22Rv1 (cell line): ENCODE data around the gene DNAH1.

Experiments
- CTCF ChIP-seq: fragments of 450-650 bp; IDR thresholded peaks from 2 replicates; pipeline ENCODE4 v1.5.1; 2017; ENCODE audit warnings: mild to moderate bottlenecking
- ZFX ChIP-seq: fragments of 450-650 bp; IDR thresholded peaks from 2 replicates; pipeline ENCODE4 v1.6.1; 2017; ENCODE audit warnings: antibody characterized with exemption, borderline replicate concordance

GRCh38 chr3:52346623-52347530, 30.8 kb downstream of the DNAH1 start:
- no peak for TF ChIP-seq CTCF
- TF ChIP-seq ZFX = no peak
